Fibroblast of skin of right quadriceps (primary cell): ENCODE results near the gene CHST8.
"Not testable (repeated sequence)": the region's sequence is repeated elsewhere in the genome, so short reads cannot be mapped to it uniquely, and the experiment has no call there.

ENCODE experiments used
- DNase-seq: peaks from one replicate; pipeline ENCODE4 v3.0.0-alpha.2; 2013

The CHST8 gene

DNA sequence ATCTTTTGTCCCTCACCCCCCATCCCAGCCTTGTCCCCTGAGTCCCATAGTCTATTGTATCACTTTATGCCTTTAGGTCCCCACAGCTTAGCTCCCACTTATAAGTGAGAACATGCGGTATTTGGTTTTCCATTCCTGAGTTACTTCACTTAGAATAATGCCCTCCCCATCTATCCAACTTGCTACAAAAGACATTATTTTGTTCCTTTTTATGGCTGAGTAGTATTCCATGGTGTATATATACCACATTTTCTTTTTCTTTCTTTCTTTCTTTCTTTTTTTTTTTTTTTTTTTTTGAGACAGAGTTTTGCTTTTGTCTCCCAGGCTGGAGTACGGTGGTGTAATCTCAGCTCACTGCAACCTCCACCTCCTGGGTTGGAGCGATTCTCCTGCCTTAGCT is 73.8 kb downstream of the CHST8 start:
- not testable (repeated sequence) for DNase-seq

DNA sequence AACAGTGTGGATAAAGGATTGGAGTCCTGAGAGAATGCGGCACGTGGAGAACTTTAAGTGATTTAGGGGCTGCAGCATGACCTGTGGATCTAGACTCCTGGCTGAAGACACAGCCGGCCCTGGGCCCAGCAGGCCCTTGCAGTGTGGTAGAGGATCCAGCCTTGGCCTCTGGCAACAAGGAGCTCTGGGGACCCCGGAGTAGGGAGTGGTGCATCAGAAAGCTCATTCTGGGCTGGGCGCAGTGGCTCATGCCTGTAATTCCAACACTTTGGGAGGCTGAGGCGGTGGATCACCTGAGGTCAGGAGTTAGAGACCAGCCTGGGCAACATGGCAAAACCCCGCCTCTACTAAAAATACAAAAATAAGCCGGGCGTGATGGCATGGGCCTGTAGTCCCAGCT is 76.0 kb downstream of the CHST8 start:
- DNase-seq: no peak

DNA sequence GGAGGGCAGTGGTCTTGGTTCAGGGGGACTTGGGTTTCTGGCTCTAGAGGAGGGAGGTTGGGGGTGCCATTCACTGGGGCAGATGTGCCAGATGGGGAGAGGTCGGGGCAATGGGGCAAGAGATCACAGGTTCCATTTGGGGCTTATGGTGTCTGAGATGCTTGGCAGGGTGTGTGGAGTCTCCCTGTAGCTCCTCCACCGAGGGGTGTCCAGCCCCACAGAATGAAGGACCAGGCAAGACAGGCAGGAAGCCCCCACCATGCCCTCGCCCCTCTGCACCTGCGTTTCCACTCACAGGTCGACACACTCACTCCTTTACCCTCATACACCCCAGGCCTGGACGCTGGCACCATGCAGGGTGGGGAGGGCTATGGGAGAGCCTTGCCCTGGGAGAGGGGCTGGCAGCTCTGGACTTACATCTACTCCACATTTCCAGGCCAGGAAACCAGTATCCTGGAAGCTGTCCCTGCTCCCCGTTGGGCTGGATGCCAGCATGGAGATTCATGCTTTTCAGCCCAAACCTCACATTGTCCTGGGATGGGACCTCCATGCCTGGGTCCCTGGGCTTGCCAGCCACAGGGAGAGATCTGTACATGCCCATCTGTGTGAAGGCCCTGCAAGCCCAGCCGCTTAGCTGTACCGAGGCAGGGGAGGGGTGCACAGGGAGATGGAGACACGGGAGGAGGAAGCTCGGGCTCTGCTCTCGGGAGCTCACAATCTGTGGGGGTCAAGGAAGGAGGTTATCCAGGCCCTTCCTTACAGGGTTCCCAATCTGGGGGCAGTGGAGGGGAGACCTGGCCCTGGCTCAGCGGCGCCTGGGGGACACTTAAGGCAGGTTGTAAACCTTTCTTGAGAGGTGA is 77.1 kb downstream of the CHST8 start:
- DNase-seq: no peak

DNA sequence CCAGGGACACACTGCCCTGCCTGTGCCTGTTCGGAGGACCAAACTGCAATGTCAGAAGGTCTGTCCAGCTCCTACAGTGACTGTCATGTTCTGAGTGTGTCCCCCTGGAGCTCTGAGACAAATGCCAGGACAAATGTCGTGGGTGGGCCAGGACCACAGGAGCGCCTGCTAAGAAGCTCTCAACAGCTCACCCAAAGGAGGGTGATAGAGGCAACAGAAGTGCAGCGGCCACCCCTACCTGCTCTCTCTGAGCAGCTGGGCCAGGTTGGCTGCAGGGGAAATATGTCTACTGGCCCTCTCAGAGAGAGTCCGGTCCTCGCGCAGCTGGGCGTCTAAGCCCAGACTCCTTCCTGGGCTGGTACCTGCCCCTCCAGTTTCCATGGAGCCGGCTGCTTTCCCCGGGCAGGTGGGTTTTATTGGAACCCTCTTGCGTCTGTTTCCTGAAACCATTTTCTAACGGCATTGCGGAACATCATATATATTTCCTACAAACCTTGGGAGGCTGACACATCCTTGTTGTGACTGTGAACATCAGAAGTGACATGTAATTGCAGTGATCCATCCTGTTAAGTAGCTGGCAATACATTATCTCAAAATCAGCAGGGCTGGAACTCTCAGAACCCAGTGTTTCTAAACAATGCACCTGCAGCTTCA is 78.1 kb downstream of the CHST8 start:
- no peak for DNase-seq

DNA sequence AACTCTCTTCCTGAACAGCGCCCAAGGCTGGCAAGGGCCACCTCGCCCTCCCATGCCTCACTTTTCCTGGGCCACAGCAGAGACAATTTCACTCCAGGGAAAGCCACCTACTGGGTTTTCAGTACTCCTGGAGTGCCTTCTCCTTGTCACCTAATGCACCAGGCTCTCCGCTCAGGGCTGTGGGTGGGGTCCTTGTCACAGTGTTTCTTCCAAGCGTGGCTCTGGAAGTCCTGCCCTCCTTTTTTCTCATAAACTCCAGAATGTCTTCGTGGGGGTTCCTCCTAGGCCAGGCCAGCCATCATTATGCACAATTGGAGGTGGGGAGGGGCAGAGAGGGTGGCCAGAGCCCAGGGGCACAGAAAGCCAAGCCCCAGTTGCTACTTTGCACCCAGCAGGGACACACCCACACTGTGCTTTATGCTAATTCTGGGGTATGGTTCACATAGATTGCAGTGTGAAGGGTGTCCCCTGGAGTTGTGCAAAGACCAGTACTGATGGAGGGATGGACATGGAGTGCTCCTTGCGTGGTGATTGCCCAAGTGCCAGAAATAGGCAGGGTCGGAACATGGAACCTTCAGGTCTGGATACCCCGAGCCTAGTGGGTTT is 78.8 kb downstream of the CHST8 start:
- no peak for DNase-seq

DNA sequence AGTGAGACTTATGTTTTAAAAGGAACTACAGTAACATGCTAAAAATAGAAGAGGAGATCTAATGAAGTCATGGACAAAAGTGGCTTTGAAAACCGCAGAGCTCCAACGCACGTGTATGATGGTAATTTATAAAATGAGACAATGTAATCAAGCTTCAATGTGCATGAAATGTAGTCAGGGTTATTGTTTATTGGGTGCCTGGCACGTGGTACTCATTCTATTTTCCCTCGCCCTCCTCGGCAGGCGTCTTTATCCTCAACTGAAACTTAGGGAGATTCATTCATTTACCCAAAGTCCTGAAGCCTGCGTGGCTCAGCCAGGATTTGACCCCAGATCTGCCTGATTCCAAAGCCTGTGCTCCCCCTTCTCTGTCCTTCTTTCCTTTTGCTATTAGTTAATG is 79.8 kb downstream of the CHST8 start:
- DNase-seq: no peak

DNA sequence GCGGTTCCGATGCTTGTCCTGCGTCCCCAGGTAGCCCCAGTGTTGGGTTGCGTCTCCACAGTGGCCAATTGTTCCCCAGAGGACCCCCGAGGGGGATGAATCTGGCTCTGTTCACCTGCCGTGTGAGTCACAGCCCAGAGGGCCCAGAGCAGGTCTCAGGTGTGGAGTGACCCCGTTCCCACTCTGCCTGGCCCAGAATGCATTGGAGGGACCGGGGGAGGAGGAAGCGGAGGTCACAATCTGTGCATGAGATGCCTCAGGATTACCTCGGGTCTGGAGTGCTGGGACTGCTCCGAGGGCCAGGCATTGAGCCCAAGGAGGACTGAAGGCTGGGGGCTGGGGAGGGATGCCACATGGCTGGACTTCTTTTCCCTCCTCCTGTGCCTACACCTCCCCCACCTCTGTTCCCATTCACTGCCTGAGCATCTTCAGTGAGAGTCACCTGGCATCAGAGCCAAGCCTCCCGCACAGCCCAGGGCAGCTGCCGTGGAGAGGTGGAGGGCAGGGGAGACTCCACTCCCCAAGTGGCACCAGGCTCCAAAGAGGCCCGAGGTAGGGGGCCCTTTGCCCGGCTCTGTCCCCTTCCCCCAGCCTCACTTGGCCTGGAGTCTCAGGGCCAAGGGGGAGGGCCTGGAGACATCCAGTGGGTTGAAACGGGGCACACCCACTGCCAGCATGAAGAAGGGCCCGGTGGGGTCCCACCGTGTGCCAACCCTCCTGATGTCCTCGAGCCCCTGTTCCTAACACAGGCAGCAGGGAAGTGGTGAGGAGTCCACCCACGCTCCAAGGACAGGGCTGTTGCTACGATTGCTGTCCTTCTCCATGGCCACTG is 81.1 kb downstream of the CHST8 start:
- no peak for DNase-seq

DNA sequence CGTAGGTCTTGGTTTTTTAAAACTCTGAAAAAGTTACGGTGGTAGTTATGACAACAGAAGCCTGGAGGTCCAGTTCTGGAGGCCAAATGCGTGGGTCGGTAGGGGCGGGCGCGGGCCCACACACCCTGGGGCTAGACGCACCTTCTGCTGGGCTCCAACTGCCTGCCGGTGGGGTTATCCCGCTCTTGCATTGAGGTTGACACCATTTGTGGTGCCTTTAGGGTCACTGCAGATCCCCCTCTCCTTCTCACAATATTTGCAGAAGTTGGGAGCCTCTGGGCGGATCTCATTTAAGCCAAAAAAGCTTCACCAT is 81.6 kb downstream of the CHST8 start:
- DNase-seq: no peak

DNA sequence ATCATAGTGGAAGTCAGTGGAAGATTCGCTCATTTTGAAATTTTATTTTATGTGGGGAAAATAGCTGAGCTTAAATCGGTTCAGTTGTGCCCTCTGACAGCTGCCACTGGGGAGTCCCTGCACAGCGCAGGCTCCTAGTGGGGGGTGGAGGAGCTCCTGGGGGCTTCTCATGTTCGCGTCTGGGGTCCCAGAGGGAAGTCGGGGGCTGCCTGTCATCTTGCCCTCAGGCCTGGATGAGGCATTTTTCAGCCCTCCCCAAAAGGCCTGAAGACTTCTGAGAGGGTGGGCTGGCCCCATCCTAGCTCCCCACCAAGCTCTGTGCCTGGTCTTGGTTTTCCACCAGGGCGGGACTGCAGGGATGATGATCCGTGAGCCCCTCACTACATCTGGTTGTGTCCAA is 82.1 kb downstream of the CHST8 start:
- no peak for DNase-seq

DNA sequence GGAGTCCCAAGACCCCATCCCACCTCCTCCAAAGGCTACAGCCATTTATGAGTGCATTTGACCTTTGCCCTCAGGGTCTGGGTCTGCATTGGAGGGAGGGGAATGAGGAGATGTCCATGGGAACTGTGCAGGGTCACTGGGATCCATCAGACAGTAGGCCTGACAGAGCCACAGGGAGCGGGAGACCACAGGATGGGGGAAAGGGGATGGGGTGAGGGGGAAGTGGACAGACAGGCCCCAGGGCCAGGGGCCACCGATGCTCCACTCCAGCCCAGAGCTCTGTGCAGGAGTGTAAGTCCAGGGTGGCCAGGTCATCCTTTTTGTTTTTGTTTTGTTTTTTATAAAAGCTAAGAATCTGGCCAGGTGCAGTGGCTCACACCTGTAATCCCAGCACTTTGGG is 82.5 kb downstream of the CHST8 start:
- DNase-seq: no peak

DNA sequence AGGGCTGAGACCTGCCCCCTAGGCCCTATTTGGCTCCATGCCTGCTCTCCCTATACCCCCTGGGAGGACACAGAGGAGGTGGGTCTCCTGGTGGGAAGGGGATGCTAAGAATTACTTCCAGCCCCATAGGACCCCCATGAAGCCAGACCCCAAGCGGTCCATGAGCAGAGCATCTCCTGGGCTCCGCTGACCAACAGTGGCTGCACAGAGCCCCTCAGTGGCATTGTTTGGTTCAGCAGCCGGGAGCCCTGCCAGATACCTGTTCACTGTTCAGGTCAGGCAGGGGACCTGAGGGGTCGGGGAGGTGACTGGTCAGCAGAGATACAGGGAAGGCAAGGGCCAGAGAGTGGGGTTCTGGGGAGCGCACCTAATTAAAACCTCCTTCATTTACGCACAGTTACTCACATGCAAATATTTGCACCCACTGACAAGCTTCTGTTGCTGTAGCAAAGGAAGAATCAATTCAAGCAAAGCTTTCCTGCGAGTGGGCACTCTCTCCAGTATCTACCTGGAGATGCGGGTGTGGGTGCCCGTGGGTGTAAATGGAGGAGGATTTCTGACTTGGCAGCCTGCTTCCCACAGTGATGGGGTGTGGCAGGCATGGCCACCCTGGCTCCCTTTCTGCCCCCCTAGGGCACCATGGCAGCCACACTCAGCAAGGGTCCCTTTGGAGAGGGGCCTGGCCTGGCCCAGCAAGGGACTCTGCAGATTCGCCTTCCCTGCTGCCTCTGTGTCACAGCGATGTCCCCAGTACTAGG is 83.5 kb downstream of the CHST8 start:
- DNase-seq: no peak

DNA sequence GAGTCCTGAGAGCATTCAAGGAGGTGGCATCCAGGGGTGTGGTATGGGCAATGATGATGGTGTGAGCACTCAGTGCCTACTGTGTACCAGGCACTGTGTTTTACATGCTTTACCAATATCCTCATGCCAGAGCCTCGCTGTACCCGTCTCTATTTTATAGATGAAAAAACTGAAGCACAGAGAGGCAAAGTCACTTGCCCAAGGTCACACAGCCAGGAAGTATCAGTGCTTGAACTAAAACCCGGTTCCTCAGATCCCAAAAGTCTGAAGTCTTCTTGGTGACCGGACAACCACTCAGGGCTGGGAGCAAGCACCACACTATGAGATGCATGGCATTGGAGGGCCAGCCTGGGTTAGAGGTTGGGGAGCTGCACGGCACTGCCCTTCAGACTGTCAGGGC is 84.1 kb downstream of the CHST8 start:
- DNase-seq: no peak

DNA sequence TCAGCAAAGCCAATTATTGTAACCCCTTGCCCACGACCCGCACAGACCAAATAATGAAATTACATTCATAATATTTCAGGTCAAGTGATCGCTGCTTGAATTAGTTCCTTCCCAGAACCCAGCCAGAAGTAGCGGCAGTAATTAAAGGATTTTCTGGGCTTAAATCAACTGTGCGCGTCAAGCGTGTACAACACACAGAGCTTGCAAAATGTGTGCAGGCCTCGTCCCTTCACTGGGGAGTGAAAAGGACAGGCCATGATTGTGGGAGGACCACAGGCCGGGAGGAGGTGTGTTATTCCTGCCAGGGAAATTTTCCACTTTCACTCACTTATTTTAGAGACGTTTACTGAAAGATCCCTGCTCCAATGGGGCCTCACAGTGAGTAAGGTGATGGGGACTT is 84.9 kb downstream of the CHST8 start:
- DNase-seq: no peak

DNA sequence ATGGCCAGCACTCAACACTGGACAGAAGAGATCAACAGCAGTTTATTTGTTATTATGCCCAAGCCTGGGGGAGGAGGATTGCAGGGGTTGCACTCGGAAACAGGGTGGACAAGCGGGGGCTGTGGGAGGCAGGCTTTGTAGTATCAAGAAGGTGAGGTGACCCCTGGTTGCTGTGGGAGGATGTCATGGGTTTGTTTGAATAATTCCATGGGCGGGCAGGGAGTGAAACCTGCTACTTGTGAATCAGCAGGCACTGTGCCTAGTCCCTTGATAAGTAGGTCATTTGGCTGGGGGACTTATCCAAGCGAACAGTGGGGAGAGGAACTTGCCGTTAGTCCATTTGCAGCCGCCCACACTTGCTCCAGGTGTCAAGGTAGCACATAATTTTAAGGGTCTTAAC is 90.5 kb downstream of the CHST8 start:
- DNase-seq: no peak

DNA sequence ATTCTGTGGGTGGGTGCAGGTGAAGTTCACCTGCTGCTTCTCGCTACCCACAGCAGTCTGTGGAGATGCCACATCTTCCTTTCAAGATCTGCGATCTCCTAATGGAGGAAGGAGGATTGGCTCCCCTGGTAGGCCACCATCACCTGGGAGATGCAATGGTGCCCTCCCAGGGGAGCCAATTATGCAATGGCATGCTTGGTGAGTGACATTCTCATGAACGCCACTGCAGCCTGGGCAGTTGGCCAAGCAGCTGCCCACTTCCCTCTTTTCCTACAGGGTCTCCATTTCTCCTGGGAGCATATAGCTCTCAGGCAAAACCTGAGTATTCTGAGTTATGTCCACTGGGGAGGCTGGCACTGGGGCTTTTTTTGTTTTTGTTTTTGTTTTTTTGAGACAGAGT is 91.4 kb downstream of the CHST8 start:
- DNase-seq: no peak

DNA sequence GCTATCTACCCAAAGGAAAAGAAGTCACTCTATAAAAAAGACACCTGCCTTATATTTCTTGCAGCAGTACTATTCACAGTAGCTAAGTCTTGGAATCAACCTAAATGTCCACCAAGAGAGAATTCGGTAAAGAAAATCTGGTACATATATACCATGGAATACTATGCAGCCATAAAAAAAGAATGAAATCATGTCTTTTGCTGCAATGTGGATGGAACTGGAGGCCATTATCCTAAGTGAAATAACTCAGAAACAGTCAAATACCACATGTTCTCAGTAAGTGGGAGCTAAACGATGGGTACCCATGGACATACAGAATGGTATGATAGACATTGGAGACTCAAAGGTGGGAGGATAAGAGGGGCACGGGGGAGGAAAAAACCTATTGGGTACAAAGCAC is 92.4 kb downstream of the CHST8 start:
- DNase-seq: no peak

DNA sequence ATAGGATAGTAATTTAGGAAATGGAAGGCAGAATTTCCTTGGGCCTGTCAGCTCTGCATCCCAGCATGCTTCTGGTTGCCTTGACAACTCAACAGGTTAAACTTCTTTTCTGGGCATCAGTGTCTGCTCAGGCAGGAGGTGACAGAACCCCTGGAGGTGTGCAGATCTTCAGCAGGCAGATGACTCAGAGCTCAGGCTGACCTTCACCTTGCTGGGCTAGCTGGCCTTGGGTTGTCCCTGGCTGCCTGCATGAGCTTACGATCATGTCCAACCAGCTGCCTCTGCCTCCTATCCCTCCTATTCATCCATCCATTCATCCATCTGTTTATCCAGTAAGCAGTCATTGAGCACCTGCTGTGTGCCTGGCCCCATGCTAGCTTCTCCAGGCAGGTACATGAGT is 93.7 kb downstream of the CHST8 start:
- no peak for DNase-seq

DNA sequence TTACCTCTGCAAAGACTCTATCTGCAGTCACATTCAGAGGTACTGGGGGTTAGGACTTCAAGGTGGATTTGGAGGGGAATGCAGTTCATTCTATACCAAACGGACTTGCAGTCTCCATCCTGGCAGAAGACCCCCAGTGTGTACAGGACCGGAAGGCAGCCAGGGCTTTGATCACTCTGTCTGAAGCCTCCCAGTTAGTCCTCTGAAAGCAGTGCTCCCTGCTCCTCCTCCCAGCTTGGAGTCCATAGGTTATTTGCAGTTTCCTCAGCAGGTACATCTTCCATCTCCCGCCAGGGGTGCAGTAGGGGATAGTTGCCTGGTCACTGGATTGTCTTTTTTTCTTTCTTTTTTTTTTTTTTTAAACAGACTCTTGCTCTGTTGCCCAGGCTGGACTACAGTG is 96.1 kb downstream of the CHST8 start:
- DNase-seq: no peak

DNA sequence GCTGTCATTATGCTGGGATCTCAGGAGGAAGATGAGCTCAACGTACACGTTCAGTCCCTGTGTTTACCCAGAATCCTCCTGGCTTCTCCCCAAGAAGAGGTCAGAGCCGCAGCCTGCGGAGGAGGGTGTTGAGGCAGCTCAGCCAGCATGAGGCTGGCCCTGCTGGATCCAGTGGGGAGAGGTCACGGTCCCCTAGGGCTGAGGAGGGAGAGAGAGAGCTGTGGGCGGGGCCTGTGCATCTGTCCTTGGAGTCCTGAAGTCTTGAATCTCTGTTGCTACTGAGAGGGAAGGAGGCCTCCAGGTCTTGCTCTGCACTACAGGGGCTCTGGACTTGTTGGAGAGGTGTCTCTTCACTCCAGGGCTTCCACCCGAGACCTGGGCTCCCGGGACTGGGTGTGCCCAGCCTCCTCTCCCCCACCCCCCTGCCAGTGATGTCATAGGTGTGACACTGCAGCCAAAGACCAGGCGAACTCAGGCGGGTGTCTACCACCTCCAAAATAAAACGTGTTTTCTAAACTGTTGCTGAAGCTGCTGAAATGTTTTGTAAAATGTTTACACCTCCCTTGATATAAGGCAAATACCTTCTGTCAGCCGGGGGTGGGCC is 97.0 kb downstream of the CHST8 start:
- no peak for DNase-seq

DNA sequence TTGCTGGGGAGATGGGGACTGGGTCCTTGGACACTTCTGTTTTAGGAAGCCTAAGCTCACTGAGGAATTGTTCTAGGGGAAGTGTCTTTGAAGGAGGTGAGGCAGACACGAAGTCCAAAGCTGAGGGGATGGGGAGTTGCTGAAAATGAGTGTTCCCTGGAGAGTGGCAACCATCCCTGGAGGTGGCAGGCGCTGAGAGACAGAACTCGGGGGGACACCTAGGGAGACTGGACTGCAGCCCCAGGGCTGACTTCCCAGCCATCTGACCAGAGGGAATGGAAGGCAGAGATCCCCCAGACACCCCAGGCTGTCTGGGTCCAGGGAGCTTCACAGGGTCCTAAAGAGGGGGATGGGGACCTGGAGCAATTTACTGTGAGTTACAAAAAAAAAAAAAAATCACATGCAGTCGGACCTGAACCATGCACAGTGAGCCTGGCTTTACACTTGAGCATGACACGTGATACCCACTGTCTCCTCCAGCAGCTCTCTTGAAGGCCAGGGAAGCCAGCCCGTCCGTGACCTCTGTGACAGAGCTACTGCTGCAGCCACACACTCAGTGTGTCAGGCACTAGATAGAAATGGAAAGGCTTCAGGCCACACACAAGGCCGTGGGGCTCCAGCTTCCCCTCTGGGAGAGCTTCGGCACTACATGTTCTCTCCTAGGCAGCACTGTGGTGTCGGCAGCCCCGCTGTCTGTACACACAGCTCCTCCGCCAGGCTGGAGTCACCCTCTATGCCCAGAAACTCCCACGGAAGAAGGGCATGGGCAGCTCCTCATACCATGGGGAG is 97.8 kb downstream of the CHST8 start:
- no peak for DNase-seq

DNA sequence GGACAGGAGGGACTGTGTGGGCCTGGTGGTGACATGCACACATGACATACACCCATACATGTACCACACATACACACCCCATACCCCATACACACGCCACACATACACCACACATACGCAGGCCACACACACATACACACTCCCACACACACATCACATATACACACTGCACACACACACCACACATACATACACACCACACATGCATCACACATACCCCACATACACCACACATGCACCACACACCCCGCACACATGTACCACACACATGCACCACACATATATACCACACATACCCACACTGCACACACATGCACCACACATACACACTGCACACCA is 98.4 kb downstream of the CHST8 start:
- no peak for DNase-seq
